Measurements from ENCODE around the gene RNU6-9.

DNA sequence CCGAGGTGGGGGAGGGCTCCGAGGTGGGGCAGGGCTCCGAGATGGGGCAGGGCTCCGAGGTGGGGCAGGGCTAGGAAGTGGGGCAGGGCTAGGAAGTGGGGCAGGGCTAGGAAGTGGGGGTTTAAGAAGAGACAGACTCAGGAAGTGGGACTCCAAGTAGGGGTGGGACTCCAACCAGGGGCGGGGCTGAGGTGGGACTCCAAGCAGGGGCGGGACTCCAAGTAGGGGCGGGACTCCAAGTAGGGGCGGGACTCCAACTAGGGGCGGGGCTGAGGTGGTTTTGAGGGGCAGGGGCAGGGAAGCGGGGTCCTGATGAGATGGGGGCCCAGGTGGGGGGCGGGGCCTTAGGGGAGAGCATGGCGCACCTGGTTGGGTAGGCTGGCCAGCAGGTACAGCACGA, 20.2 kb upstream of the RNU6-9 start:
- no peak for TF ChIP-seq SETDB1 (IDR thresholded peaks at IDR 0.05; ENCODE audit: insufficient read length, low read length)
- TF ChIP-seq, protein P1, sequence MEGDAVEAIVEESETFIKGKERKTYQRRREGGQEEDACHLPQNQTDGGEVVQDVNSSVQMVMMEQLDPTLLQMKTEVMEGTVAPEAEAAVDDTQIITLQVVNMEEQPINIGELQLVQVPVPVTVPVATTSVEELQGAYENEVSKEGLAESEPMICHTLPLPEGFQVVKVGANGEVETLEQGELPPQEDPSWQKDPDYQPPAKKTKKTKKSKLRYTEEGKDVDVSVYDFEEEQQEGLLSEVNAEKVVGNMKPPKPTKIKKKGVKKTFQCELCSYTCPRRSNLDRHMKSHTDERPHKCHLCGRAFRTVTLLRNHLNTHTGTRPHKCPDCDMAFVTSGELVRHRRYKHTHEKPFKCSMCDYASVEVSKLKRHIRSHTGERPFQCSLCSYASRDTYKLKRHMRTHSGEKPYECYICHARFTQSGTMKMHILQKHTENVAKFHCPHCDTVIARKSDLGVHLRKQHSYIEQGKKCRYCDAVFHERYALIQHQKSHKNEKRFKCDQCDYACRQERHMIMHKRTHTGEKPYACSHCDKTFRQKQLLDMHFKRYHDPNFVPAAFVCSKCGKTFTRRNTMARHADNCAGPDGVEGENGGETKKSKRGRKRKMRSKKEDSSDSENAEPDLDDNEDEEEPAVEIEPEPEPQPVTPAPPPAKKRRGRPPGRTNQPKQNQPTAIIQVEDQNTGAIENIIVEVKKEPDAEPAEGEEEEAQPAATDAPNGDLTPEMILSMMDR (tag by site-specific recombination; IDR thresholded peaks at IDR 0.05): no peak
- no peak for TF ChIP-seq ZBTB26 (tag by site-specific recombination; optimal IDR thresholded peaks at IDR 0.05)
- no peak for TF ChIP-seq ZNF350 (tag by site-specific recombination; IDR thresholded peaks at IDR 0.05)
- TF ChIP-seq ZNF514 (tag by site-specific recombination; IDR thresholded peaks at IDR 0.05): no peak
- TF ChIP-seq, protein P2, sequence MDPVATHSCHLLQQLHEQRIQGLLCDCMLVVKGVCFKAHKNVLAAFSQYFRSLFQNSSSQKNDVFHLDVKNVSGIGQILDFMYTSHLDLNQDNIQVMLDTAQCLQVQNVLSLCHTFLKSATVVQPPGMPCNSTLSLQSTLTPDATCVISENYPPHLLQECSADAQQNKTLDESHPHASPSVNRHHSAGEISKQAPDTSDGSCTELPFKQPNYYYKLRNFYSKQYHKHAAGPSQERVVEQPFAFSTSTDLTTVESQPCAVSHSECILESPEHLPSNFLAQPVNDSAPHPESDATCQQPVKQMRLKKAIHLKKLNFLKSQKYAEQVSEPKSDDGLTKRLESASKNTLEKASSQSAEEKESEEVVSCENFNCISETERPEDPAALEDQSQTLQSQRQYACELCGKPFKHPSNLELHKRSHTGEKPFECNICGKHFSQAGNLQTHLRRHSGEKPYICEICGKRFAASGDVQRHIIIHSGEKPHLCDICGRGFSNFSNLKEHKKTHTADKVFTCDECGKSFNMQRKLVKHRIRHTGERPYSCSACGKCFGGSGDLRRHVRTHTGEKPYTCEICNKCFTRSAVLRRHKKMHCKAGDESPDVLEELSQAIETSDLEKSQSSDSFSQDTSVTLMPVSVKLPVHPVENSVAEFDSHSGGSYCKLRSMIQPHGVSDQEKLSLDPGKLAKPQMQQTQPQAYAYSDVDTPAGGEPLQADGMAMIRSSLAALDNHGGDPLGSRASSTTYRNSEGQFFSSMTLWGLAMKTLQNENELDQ (tag by site-specific recombination; IDR thresholded peaks at IDR 0.05; ENCODE audit: low read depth): no peak
- TF ChIP-seq ZNF24 (tag by site-specific recombination; IDR thresholded peaks at IDR 0.05): no peak
- TF ChIP-seq ZNF292 (tag by site-specific recombination; IDR thresholded peaks at IDR 0.05; ENCODE audit: borderline replicate concordance, low read depth): no peak
- TF ChIP-seq EGR2 (tag by site-specific recombination; IDR thresholded peaks at IDR 0.05; ENCODE audit: low read depth): no peak
- TF ChIP-seq ZNF239 (tag by site-specific recombination; IDR thresholded peaks at IDR 0.05): no peak
